Measurements from ENCODE around the gene TSPO. TPM values are rescaled to one million over a fixed set of nuclear protein-coding genes. Genes with fewer than 3 reads are reported as not detected.
"Not testable (repeated sequence)": the region's sequence is repeated elsewhere in the genome, so short reads cannot be mapped to it uniquely, and the experiment has no call there.

Gene TSPO
- total RNA-seq: 0.79 and 1.2 TPM in 2 replicates
- long read RNA-seq: 0 reads

- Mint-ChIP-seq H3K27me3 (peaks cover 27% of the 10 kb centered on the region), H3K9me3 (ENCODE audit: low read depth) (no peaks in the 10 kb centered on the region), H3K4me3 (ENCODE audit: low read depth) (peak within 1 kb of the TSS; percentile 68), H3K27ac (no peak within 1 kb of the TSS), H3K4me1 (ENCODE audit: low read depth) (peaks cover 2% of the 10 kb centered on the region), H3K36me3 (ENCODE audit: insufficient read depth) (no peaks in the 10 kb centered on the region)
- no peak for DNase-seq (ENCODE audit: low spot score, unreplicated experiment)
- no peak for TF ChIP-seq CTCF (IDR thresholded peaks at IDR 0.05; ENCODE audit: unreplicated experiment)
These were observed at the start of gene TSPO for GRCh38 chr22:43151251-43152002. Gene TSPO, plus strand, starts transcription at chr22:43151559. Its CDS starts 7,680 bp downstream, at chr22:43159239.

- DNase-seq (ENCODE audit: low spot score, unreplicated experiment); H3K36me3 Mint-ChIP-seq (ENCODE audit: insufficient read depth); H3K9me3 Mint-ChIP-seq (ENCODE audit: low read depth); H3K4me3 Mint-ChIP-seq (ENCODE audit: low read depth); H3K4me1 Mint-ChIP-seq (ENCODE audit: low read depth): not testable (repeated sequence)
- peaks cover 26% of the 10 kb centered on the region for H3K27me3 Mint-ChIP-seq
- peak overlapping the region; percentile 91 for H3K27ac Mint-ChIP-seq
These were observed 47.2 kb upstream of the TSPO start for GRCh38 chr22:43104056-43104625.

- not testable (repeated sequence) for H3K4me3 Mint-ChIP-seq (ENCODE audit: low read depth); H3K4me1 Mint-ChIP-seq (ENCODE audit: low read depth); H3K9me3 Mint-ChIP-seq (ENCODE audit: low read depth); H3K27ac Mint-ChIP-seq; DNase-seq (ENCODE audit: low spot score, unreplicated experiment); H3K36me3 Mint-ChIP-seq (ENCODE audit: insufficient read depth)
- H3K27me3 Mint-ChIP-seq: peaks cover 31% of the 10 kb centered on the region
These were observed 46.4 kb upstream of the TSPO start for GRCh38 chr22:43104950-43105349.

GRCh38 chr22:43106302-43106701 is 45.1 kb upstream of the TSPO start:
- Mint-ChIP-seq H3K27ac (no peak overlapping the region), H3K9me3 (ENCODE audit: low read depth) (no peaks in the 10 kb centered on the region), H3K4me1 (ENCODE audit: low read depth) (peaks cover 12% of the 10 kb centered on the region), H3K36me3 (ENCODE audit: insufficient read depth) (no peaks in the 10 kb centered on the region), H3K4me3 (ENCODE audit: low read depth) (no peak overlapping the region), H3K27me3 (peaks cover 33% of the 10 kb centered on the region)
- no peak for TF ChIP-seq CTCF (IDR thresholded peaks at IDR 0.05; ENCODE audit: unreplicated experiment)
- no peak for DNase-seq (ENCODE audit: low spot score, unreplicated experiment)

GRCh38 chr22:43109511-43109910 is 41.8 kb upstream of the TSPO start:
- Mint-ChIP-seq H3K27ac (no peak overlapping the region), H3K4me3 (ENCODE audit: low read depth) (peak overlapping the region; percentile 23), H3K27me3 (peaks cover 52% of the 10 kb centered on the region), H3K36me3 (ENCODE audit: insufficient read depth) (no peaks in the 10 kb centered on the region), H3K9me3 (ENCODE audit: low read depth) (no peaks in the 10 kb centered on the region), H3K4me1 (ENCODE audit: low read depth) (peaks cover 11% of the 10 kb centered on the region)
- DNase-seq (ENCODE audit: low spot score, unreplicated experiment): no peak
- TF ChIP-seq CTCF (IDR thresholded peaks at IDR 0.05; ENCODE audit: unreplicated experiment): no peak

GRCh38 chr22:43109921-43110443 is 41.4 kb upstream of the TSPO start:
- DNase-seq (ENCODE audit: low spot score, unreplicated experiment): no peak
- peak overlapping the region; percentile 63 for H3K4me3 Mint-ChIP-seq (ENCODE audit: low read depth)
- no peak for TF ChIP-seq CTCF (IDR thresholded peaks at IDR 0.05; ENCODE audit: unreplicated experiment)

More at GRCh38 chr22:43109921-43110443, 41.4 kb upstream of the TSPO start:
- no peaks in the 10 kb centered on the region for H3K9me3 Mint-ChIP-seq (ENCODE audit: low read depth)
- H3K27me3 Mint-ChIP-seq: peaks cover 53% of the 10 kb centered on the region
- H3K36me3 Mint-ChIP-seq (ENCODE audit: insufficient read depth): no peaks in the 10 kb centered on the region
- H3K4me1 Mint-ChIP-seq (ENCODE audit: low read depth): peaks cover 13% of the 10 kb centered on the region
- peak overlapping the region; percentile 81 for H3K27ac Mint-ChIP-seq
